GM19324 (cell line): ENCODE data around the gene SLC36A4.
"Not testable (repeated sequence)": the region's sequence is repeated elsewhere in the genome, so short reads cannot be mapped to it uniquely, and the experiment has no call there.

Experiments
- ATAC-seq: cut with Tn5 transposase; IDR thresholded peaks from one replicate; pipeline ENCODE4 v1.9.1; 2021; ENCODE audit warnings: mild to moderate bottlenecking, moderate library complexity; ENCODE audit not compliant: unreplicated experiment, low FRiP score

The SLC36A4 gene

GRCh38 chr11:93197380-93198214 is at the start of gene SLC36A4:
Gene SLC36A4 (minus strand): TSS chr11:93197991. CDS start chr11:93197832, 159 bp downstream.
- ATAC-seq = peak; percentile 95

- ATAC-seq = not testable (repeated sequence)
Measured at GRCh38 chr11:93246790-93247189, 49.0 kb upstream of the SLC36A4 start.

- ATAC-seq = no peak
Measured at GRCh38 chr11:93244018-93244417, 46.2 kb upstream of the SLC36A4 start.

- no peak for ATAC-seq
Measured at GRCh38 chr11:93239966-93240365, 42.2 kb upstream of the SLC36A4 start.

GRCh38 chr11:93238956-93239355 is 41.2 kb upstream of the SLC36A4 start:
- no peak for ATAC-seq

- peak; percentile 46 for ATAC-seq
Measured at GRCh38 chr11:93236741-93237675, 39.2 kb upstream of the SLC36A4 start.

GRCh38 chr11:93234602-93235207 is 36.9 kb upstream of the SLC36A4 start:
- peak; percentile 97 for ATAC-seq

- ATAC-seq = no peak
Measured at GRCh38 chr11:93229876-93230275, 32.1 kb upstream of the SLC36A4 start.

- no peak for ATAC-seq
Measured at GRCh38 chr11:93225662-93226061, 27.9 kb upstream of the SLC36A4 start.

- ATAC-seq = no peak
Measured at GRCh38 chr11:93221539-93221938, 23.7 kb upstream of the SLC36A4 start.

GRCh38 chr11:93220078-93220477 is 22.3 kb upstream of the SLC36A4 start:
- no peak for ATAC-seq

- no peak for ATAC-seq
Measured at GRCh38 chr11:93219440-93219839, 21.6 kb upstream of the SLC36A4 start.

GRCh38 chr11:93216511-93217101 is 18.8 kb upstream of the SLC36A4 start:
- no peak for ATAC-seq

GRCh38 chr11:93213622-93214021 is 15.8 kb upstream of the SLC36A4 start:
- ATAC-seq = no peak

- no peak for ATAC-seq
Measured at GRCh38 chr11:93212094-93212493, 14.3 kb upstream of the SLC36A4 start.

GRCh38 chr11:93209466-93209865 is 11.7 kb upstream of the SLC36A4 start:
- no peak for ATAC-seq

GRCh38 chr11:93208663-93209270 is 11.0 kb upstream of the SLC36A4 start:
- no peak for ATAC-seq

GRCh38 chr11:93199616-93200015 is 1.8 kb upstream of the SLC36A4 start:
- no peak for ATAC-seq

GRCh38 chr11:93198215-93198845 is 539 bp upstream of the SLC36A4 start:
- peak; percentile 2 for ATAC-seq
